AG09319 (cell line): ENCODE measurements around the gene CAPZA1.
A peak's percentile ranks its signal among the peaks of the same experiment; 100 is the strongest.

Source experiments
- DNase-seq: peaks from one replicate; pipeline ENCODE4 v3.0.0-alpha.2; 2010; ENCODE audit warnings: low read depth; ENCODE audit errors: extremely low read depth
- TF ChIP-seq, protein P1 (sequence below): IDR thresholded peaks from 2 replicates; pipeline ENCODE4 v1.5.1; 2011; ENCODE audit warnings: low read depth, mild to moderate bottlenecking, inconsistent platforms, low read length, moderate library complexity

The CAPZA1 gene

GRCh38 chr1:112589766-112590165, 29.9 kb upstream of the CAPZA1 start:
- no peak for DNase-seq
- TF ChIP-seq, protein P1, sequence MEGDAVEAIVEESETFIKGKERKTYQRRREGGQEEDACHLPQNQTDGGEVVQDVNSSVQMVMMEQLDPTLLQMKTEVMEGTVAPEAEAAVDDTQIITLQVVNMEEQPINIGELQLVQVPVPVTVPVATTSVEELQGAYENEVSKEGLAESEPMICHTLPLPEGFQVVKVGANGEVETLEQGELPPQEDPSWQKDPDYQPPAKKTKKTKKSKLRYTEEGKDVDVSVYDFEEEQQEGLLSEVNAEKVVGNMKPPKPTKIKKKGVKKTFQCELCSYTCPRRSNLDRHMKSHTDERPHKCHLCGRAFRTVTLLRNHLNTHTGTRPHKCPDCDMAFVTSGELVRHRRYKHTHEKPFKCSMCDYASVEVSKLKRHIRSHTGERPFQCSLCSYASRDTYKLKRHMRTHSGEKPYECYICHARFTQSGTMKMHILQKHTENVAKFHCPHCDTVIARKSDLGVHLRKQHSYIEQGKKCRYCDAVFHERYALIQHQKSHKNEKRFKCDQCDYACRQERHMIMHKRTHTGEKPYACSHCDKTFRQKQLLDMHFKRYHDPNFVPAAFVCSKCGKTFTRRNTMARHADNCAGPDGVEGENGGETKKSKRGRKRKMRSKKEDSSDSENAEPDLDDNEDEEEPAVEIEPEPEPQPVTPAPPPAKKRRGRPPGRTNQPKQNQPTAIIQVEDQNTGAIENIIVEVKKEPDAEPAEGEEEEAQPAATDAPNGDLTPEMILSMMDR: no peak

DNA sequence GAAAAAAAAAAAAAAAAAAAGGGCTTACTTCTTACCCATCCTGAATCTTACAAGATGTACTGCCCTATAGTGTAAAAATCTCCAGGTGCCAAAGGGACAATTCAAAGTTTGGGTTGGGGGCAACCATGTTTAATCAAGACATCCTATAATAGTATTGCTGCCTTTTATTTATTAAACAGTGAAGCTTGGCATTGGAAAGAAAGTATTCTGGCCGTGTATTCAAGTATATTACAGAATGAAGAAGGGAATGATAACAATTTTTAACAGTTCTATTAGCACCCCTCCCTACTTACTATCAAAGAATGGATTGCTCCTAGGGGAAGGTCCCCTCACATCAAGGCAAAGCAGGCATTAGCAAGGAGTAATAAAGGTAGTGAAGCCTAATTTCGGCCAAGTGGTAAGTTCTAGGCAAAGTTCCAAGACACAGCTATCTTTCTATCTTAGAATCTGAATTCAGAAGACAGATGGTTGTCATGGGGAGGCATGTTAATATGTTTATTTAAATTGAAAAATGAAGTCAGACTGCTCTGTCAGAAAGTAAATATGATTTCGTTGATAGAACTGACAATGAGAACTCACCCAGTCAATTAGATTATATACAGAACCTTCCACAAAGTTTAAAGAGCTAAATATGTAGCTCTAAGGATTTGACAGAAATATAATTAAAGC, 25.3 kb upstream of the CAPZA1 start:
- no peak for DNase-seq
- TF ChIP-seq, protein P1: no peak

DNA sequence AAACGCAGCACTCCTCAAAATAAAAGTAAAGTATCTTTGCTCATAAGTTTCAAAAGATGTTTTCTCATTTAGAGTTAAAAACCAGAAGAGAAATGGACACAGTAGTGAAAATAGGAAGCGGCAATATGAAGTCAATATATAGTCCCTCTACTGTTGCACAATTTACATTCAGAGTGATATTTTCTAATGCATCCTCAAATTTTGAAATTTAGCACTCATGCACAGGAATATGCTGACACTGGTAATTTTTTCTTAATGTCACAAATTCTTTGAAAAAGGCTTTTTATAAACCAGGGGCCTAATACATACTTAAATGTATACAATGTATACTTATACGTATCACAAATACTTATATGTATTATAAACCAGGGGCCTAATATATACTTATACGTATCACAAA, 20.2 kb upstream of the CAPZA1 start:
- DNase-seq: no peak
- TF ChIP-seq, protein P1: no peak

DNA sequence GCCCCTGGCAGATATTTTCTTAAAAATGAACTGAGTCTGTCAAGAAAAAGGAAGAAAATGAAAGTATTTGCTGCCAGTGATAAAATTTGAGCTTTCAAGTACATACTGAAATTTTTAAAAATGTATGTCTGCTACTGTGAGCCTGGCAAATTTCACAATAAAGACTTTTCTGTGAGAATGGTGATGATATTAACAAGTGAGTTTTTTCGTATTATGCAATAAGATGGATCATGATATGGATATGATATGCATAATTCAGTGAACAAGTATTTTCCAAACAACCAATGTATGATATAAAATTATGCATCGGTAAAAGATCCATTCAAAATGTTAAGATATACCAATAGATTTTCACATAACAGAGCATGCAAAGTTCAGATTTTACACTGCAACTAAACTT, 16.6 kb upstream of the CAPZA1 start:
- DNase-seq: no peak
- TF ChIP-seq, protein P1: no peak

- DNase-seq: no peak
- TF ChIP-seq, protein P1: no peak
Observed at GRCh38 chr1:112603541-112603940, 16.1 kb upstream of the CAPZA1 start.

DNA sequence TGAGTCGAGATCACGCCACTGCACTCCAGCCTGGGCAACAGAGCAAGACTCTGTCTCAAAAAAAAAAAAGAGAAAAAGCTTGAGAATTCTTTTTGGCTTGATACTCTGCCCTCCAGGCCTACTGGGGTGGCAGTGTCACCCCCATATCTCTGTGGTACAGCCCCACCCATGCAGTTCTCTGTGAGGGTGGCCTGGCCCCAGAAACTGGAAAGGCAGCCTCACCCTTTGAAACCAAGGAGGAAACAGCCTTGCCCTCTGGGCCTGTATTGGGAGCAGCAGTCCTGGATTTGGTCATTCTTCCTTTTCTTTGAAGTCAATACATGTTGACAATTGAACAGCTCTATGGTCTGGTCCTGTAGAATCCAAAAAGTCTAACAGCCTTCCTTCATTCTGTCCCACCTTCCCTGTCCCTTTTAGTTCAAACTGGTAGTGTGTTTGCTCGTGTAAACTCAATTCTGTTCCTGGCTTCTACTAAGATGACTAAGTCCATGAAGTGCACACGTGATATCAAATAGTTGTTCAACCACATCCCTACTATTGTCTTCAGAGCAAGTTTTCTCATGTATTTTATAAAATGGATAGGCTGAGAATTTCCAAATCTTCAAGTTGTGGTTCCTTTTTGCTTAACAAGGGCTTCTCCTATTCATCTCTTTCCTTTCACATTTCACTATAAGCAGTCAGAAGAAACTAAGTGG, 13.9 kb upstream of the CAPZA1 start:
- DNase-seq: no peak
- TF ChIP-seq, protein P1: no peak

DNA sequence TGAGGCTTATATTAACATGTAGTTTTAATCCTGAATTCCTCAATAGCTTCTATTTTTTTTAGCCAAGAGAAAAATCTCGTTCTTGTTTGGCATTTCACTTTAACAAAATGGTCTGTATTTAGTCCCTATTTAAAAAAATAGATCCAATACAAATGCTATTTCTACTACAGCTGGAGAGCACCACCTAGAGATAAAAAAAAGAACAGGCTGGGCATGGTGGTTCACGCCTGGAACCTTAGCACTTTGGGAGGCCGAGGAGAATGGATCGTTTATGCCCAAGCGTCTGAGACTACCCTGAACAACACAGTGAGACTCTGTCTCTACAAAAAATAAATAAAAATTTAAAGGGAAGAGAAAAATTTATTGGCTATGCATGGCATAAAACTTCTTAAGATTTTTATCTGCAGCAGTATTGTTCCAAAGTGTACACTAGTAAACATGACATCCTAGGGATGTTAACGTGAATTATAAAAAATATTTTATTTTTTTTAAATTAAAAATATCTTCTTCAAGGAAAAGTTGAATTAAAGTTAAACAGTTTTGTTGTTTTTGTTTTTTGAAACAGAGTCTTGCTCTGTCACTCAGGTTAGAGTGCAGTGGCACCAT, 5.1 kb upstream of the CAPZA1 start:
- TF ChIP-seq, protein P1: peak; percentile 69
- DNase-seq: no peak
